Chondrocyte (in vitro differentiated cells): ENCODE results near the gene ZNF227. TPM values are rescaled to one million over a fixed set of nuclear protein-coding genes. Genes with fewer than 3 reads are reported as not detected.
"Not testable (repeated sequence)": the region's sequence is repeated elsewhere in the genome, so short reads cannot be mapped to it uniquely, and the experiment has no call there.

Experiments used
- DNase-seq: peaks from one replicate; pipeline ENCODE4 v3.0.0; 2021; ENCODE audit warnings: mixed read lengths, low spot score
- H3K27ac Mint-ChIP-seq: one replicate; pipeline ENCODE4 v1.8.0; 2021; ENCODE audit warnings: mild to moderate bottlenecking, moderate library complexity, mixed read lengths; ENCODE audit not compliant: unreplicated experiment
- H3K27me3 Mint-ChIP-seq: 2 replicates; pipeline ENCODE4 v1.8.0; 2021; ENCODE audit warnings: low read depth, mixed read lengths
- H3K36me3 Mint-ChIP-seq: 2 replicates; pipeline ENCODE4 v1.8.0; 2021; ENCODE audit warnings: low read depth, mixed read lengths
- H3K4me1 Mint-ChIP-seq: 2 replicates; pipeline ENCODE4 v1.8.0; 2021; ENCODE audit warnings: low read depth, mild to moderate bottlenecking, mixed read lengths
- H3K4me3 Mint-ChIP-seq: one replicate; pipeline ENCODE4 v1.8.0; 2021; ENCODE audit warnings: mild to moderate bottlenecking, moderate library complexity, mixed read lengths; ENCODE audit not compliant: unreplicated experiment
- H3K9me3 Mint-ChIP-seq: 2 replicates; pipeline ENCODE4 v1.8.0; 2021; ENCODE audit warnings: low read depth, mixed read lengths
- total RNA-seq: library from RNA; stranded (reverse); gene quantifications from 3 replicates; pipeline ENCODE4 v1.2.1, GENCODE V29; 2021
- TF ChIP-seq, protein P1 (sequence below): fragments of 200-600 bp; sonication (generic); IDR thresholded peaks from 2 replicates; pipeline ENCODE4 v1.5.0; 2021; ENCODE audit warnings: antibody characterized with exemption, mild to moderate bottlenecking, moderate library complexity

ZNF227 gene
- total RNA-seq, 1 donor from 2014 or later, result 15.2 TPM

- Mint-ChIP-seq H3K27me3 (no peaks in the 10 kb centered on the region), H3K36me3 (peaks cover 58% of the 10 kb centered on the region), H3K9me3 (peaks cover 43% of the 10 kb centered on the region), H3K27ac (no peak overlapping the region), H3K4me1 (no peaks in the 10 kb centered on the region), H3K4me3 (no peak overlapping the region)
- DNase-seq, result no peak
- TF ChIP-seq, protein P1, sequence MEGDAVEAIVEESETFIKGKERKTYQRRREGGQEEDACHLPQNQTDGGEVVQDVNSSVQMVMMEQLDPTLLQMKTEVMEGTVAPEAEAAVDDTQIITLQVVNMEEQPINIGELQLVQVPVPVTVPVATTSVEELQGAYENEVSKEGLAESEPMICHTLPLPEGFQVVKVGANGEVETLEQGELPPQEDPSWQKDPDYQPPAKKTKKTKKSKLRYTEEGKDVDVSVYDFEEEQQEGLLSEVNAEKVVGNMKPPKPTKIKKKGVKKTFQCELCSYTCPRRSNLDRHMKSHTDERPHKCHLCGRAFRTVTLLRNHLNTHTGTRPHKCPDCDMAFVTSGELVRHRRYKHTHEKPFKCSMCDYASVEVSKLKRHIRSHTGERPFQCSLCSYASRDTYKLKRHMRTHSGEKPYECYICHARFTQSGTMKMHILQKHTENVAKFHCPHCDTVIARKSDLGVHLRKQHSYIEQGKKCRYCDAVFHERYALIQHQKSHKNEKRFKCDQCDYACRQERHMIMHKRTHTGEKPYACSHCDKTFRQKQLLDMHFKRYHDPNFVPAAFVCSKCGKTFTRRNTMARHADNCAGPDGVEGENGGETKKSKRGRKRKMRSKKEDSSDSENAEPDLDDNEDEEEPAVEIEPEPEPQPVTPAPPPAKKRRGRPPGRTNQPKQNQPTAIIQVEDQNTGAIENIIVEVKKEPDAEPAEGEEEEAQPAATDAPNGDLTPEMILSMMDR, result no peak
Measured at GRCh38 chr19:44236384-44236783, 24.1 kb downstream of the ZNF227 start.

DNA sequence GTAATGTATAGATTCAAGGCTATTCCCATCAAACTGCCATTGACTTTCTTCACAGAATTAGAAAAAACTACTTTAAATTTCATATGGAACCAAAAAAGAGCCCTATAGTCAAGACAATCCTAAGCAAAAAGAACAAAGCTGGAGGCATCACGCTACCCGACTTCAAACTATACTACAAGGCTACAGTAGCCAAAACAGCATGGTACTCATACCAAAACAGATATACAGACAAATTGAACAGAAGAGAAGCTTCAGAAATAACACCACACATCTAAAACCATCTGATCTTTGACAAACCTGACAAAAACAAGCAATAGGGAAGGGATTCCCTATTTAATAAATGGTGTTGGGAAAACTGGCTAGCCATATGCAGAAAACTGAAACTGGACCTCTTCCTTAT is 40.0 kb downstream of the ZNF227 start:
- H3K9me3 Mint-ChIP-seq, result peaks cover 85% of the 10 kb centered on the region
- DNase-seq, H3K27me3 Mint-ChIP-seq, H3K27ac Mint-ChIP-seq, H3K4me3 Mint-ChIP-seq, H3K4me1 Mint-ChIP-seq: not testable (repeated sequence)
- peaks cover 75% of the 10 kb centered on the region for H3K36me3 Mint-ChIP-seq

DNA sequence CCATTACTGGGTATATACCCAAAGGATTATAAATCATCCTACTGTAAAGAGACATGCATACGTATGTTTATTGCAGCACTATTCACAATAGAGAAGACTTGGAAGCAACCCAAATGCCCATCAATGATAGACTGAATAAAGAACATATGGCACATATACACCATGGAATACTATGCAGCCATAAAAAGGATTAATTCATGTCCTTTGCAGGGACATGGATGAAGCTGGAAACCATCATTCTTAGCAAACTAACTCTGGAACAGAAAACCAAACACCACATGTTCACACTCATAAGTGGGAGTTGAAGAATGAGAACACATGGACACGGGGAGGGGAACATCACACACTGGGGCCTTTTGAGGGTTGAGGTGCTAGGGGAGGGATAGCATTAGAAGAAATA is 41.1 kb downstream of the ZNF227 start:
- H3K27me3 Mint-ChIP-seq, H3K4me1 Mint-ChIP-seq, H3K27ac Mint-ChIP-seq, DNase-seq, H3K4me3 Mint-ChIP-seq: not testable (repeated sequence)
- peaks cover 78% of the 10 kb centered on the region for H3K36me3 Mint-ChIP-seq
- peaks cover 88% of the 10 kb centered on the region for H3K9me3 Mint-ChIP-seq

DNA sequence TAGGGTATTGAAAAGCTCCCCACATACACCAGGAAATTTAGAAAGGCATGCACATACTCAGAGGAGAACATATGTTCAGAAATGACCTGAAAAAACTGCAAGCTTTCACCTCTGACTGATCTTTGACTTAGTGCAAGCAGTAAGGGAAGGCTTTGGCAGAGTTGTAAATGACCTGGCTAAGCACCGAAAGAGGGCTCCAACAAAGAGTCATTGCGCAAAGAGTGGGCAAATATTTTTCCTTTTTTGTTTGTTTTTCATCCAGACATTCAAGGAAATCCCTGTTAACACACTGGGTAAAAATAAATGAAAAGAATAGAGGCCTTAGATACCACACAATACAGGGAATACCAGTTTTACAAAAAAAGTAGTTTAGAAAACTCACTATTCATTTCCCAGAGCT is 42.2 kb downstream of the ZNF227 start:
- Mint-ChIP-seq H3K9me3 (peaks cover 83% of the 10 kb centered on the region), H3K27me3 (no peaks in the 10 kb centered on the region), H3K27ac (no peak overlapping the region), H3K36me3 (peaks cover 72% of the 10 kb centered on the region), H3K4me1 (peaks cover 4% of the 10 kb centered on the region), H3K4me3 (no peak overlapping the region)
- DNase-seq, result no peak
- TF ChIP-seq, protein P1, result no peak

- H3K9me3 Mint-ChIP-seq, result peaks cover 70% of the 10 kb centered on the region
- DNase-seq, result no peak
- peaks cover 59% of the 10 kb centered on the region for H3K36me3 Mint-ChIP-seq
- TF ChIP-seq, protein P1, result no peak
- peaks cover 18% of the 10 kb centered on the region for H3K4me1 Mint-ChIP-seq
- H3K27me3 Mint-ChIP-seq, result no peaks in the 10 kb centered on the region
- no peak overlapping the region for H3K4me3 Mint-ChIP-seq
- H3K27ac Mint-ChIP-seq, result no peak overlapping the region
Measured at GRCh38 chr19:44255705-44256411, 43.5 kb downstream of the ZNF227 start.

- Mint-ChIP-seq H3K9me3 (peaks cover 47% of the 10 kb centered on the region), H3K36me3 (peaks cover 40% of the 10 kb centered on the region)
Measured at GRCh38 chr19:44258136-44258535, 45.8 kb downstream of the ZNF227 start.

More at GRCh38 chr19:44258136-44258535, 45.8 kb downstream of the ZNF227 start:
- H3K27ac Mint-ChIP-seq, result no peak overlapping the region
- peaks cover 19% of the 10 kb centered on the region for H3K4me1 Mint-ChIP-seq
- TF ChIP-seq, protein P1, result no peak
- no peaks in the 10 kb centered on the region for H3K27me3 Mint-ChIP-seq
- DNase-seq, result no peak
- H3K4me3 Mint-ChIP-seq, result no peak overlapping the region
